AG20443 (cell line): Measurements from ENCODE around the gene FLRT2.

Experiments
- DNase-seq: peaks from one replicate; pipeline ENCODE4 v3.0.0; 2012; ENCODE audit warnings: low spot score, mixed read lengths

FLRT2 gene

DNA sequence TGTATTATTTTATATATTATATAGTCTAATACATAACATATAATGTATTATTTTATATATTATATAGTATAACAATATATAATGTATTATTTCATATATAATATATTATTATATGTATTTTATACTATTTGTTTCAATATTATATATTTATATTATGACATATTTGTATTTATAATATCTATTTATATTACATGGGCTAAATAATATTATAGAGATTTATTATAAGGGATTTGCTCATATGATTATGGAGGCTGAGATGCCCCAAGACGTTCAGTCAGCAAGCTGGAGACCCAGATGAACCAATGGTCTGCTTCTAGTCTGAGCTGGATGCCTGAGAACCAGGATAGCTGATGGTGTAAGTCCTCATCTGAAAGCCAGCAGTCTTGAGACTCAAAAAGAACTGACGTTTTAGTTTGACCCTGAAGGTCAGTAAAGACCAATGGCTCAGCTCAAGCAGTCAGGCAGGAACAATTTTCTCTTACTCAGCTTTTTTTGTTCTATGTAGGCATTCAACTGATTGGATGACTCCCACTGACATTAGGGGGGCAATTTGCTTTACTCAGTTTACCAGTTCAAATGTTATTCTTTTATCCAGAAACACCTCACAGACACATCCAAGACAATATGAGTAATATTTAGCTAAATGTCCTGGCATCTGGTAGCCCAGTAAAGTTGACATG, 130.4 kb downstream of the FLRT2 start:
- no peak for DNase-seq

DNA sequence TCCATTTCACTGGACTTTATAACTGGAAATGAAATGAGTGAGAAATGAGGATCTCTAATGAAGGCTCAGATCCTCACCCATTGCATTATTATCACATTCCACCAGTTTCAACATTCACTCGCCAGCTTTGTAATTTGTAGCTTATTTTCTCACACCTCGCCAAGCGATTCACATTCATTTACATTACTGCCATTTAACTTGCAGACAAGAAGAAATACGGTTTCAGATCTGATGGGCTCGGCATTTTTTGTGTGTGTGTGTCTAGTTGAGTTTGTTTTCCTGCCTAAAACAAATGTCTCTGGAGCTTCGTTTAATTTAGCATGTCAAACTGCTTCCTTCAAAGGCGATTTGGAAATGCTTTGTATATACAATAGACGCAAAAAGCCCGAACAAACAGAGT, 132.2 kb downstream of the FLRT2 start:
- no peak for DNase-seq

DNA sequence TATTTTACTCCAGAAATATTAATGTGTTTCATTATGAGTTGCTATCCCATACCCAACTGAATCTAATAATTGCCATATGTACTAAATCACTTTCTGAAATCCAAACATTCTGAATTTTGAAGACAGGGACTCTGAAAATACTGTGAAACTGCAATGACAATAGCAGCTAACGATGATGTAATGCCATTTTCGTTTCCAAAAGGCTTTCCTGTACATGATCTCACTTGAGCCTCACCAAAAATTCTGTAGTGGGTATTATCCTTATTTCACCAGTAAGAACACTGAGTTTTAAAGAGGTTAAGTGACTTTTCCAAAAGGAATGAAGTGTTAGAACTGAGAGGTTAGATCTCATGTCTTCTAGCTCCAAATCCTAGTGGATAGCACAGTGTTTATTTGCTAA, 133.3 kb downstream of the FLRT2 start:
- no peak for DNase-seq

DNA sequence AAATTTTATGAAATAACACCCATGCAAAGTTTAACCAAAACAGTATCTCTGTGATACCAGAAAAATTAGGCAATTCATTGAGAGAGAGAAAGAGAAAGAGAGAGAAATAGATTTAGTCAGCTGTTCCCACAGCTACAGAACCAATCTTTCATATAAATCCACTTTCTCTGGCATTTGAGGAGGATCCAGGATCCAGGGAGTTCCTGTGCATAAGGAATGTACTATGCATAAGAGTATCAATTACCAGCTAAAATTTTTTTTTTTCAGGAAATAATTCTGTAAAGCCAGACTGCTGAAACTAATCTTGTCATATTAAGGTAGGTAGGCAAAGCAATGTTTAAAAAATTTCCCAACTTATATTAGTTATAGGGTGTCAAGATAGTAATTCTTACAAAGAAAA, 133.7 kb downstream of the FLRT2 start:
- no peak for DNase-seq

DNA sequence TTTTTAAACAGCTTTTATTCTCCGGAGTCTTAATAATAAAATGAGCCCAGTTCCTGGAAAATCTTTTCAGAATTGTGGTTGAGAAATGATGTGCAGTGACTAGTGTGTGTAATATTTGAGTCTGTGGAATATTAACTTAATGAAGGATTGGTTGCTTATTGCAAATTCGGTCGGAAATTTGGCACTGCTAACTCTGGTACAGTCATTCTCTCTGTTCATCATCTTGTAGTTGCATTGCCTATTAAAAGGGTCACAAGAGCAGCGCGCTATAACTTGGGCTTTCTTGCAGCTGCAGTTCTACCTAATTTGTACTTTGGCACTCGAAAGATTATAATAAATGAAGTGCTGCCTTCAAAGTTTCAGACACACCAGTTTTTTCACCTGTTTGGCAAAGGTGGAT, 146.0 kb downstream of the FLRT2 start:
- DNase-seq: no peak

DNA sequence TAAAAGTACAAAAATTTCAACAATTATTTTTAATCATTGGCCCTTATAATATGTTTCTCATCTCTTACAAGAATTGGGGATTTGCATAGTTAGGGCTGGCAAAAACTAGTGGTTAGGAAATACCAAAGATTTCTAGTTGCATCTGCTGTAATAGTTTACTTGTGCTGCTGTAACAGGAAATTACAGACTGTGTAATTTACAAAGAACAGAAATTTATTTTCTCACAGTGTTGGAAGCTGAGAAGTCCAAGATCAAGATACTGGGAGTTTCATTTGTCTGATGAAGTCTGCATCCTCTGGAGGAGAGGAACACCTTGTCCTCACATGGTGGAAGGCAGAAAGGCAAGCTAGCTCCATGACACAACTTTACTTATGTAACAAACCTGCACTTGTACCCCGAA, 157.0 kb downstream of the FLRT2 start:
- DNase-seq: no peak

DNA sequence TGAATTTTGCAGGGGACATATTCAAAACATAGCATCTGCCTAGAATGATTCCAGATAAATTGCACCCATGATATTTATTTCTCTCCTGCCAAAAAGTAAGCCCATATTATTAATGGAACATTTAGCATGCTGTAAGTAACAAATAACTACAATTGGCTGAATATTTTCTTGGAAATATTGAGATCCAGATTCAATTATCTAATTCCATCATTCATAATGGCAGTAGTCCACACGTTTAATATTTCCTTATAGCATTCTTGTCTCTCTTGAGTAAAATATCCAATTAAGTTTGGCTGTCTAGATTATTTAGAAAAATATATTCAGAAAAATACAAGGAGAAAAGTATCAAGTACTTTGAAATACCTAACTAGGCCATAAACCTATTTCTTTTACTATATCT, 157.5 kb downstream of the FLRT2 start:
- no peak for DNase-seq

DNA sequence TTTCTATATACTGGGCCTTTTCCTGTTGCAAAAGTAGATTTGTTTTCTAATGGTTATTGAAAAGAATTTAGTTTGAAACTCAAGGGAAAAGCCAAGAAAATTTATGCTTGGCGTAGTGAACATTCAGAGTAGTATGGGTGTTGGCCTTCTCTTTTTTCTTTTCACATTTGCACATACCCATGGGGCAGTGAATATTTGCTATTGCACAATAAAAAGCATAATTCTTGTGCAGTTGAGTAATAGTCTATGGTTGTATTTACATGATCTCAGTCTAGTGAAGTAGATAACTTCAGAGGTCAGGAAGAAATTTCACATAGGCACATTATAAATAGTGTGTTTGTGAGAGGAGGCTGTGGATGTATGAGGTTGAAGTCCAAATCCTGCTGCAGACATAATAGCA, 158.1 kb downstream of the FLRT2 start:
- peak; percentile 8 for DNase-seq

DNA sequence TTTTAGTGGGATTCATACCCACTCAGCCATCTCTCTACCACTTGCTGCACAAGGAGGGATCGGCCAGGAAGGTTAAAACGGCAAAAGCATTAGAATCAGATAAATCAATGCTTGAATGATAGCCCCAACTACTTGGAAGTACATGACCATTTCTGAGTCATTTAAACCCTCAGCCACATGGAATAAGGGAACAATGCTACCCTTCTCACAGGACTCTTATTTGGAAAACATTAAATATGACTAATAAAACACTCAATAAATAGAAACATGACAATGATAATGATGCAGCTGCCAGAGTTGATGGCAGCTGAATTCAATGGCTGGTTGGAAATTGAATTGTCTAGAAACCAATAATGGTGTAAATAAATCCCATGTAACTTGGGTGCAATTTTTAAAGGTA, 165.4 kb downstream of the FLRT2 start:
- no peak for DNase-seq

DNA sequence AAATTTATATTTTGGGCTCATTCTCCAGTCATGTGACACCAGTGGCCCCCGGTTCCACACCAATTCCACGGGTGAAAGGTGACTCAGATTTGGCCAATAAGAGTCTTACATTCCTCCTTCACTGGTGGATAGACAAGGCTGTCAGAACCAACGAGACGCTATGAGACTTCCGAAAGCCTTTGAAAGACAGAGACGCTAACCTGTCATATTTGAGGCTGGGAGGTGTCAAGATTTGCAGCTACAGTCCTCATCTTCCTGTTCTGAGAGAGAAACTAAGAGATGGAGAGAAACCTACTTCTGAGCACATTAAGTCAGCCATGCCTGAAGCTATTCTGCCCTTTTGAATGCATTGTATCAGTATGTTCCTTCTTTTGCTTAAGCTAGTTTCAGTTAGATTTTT, 171.2 kb downstream of the FLRT2 start:
- DNase-seq: no peak

DNA sequence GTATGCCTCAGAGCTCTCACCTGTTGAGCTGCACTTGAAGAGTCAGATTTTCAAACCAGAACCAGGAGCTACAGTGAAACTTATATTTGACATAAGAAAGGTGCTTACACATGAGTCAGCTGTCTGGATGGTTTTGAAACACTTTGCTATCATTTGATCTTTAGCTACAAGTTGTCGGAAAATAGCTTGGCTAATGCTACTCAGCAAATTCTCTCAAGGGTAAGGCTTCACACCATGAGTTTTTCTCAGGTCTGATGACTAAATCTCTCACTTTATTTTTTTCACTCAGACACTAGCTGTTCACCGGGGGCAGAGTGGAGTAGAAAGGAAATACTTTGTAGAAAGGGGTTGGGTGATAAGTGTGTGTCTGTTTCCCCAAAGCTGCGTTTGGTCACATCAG, 171.8 kb downstream of the FLRT2 start:
- no peak for DNase-seq

DNA sequence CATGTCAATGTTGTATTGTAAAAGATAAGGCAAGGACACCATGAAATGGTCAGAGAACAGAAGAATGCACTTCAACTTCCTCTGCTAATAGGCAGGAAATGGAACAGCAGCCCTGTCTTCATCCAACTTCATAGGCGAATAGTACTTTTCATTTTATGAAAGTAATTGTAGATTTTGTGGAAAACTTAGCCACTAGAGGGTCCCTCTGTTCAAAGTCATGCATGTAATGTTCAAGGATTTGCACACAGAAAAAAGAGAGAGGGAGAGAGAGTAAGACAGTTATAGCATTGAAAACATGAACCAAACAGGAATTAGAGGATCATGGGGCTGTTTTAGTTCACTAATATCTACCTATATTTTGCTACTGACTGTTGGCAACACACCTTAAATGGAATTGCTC, 172.2 kb downstream of the FLRT2 start:
- no peak for DNase-seq

DNA sequence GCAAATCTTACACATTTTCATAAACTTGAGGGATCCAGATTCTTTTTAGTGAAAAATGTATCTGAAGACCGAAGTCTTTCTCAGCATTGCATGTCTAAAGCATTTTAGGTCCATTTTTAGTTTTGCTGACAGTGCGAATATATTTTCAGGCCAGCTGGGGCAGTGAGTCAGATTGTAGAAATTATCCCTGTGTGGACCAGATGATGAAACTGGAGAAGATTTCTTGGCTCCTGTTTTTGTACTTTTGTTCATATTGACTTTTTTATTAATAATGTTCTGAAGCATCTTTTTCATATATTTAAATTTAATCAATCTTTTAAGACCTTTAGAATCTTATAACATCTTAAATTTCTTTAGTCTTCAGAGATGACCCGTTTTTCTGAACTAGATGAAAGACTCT, 173.1 kb downstream of the FLRT2 start:
- peak; percentile 49 for DNase-seq
